ENCODE data around the gene ASCL1. TPM values are rescaled to one million over a fixed set of nuclear protein-coding genes. Genes with fewer than 3 reads are reported as not detected.

Gene ASCL1
- total RNA-seq, 1 donor from 2014 or later = 0.21 TPM

GRCh38 chr12:102939670-102940222 is 17.7 kb upstream of the ASCL1 start:
- no peaks in the 10 kb centered on the region for H3K36me3 ChIP-seq
- H3K4me3 ChIP-seq = no peak overlapping the region
- no peak for DNase-seq (ENCODE audit: low spot score)
- TF ChIP-seq EZH2 (IDR thresholded peaks at IDR 0.05) = no peak
- TF ChIP-seq, protein P1, sequence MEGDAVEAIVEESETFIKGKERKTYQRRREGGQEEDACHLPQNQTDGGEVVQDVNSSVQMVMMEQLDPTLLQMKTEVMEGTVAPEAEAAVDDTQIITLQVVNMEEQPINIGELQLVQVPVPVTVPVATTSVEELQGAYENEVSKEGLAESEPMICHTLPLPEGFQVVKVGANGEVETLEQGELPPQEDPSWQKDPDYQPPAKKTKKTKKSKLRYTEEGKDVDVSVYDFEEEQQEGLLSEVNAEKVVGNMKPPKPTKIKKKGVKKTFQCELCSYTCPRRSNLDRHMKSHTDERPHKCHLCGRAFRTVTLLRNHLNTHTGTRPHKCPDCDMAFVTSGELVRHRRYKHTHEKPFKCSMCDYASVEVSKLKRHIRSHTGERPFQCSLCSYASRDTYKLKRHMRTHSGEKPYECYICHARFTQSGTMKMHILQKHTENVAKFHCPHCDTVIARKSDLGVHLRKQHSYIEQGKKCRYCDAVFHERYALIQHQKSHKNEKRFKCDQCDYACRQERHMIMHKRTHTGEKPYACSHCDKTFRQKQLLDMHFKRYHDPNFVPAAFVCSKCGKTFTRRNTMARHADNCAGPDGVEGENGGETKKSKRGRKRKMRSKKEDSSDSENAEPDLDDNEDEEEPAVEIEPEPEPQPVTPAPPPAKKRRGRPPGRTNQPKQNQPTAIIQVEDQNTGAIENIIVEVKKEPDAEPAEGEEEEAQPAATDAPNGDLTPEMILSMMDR (IDR thresholded peaks at IDR 0.05) = peak; percentile 43
- no peaks in the 10 kb centered on the region for H3K4me1 Mint-ChIP-seq
- no peak overlapping the region for H3K9ac ChIP-seq
- H3K79me2 ChIP-seq (ENCODE audit: low read depth) = no peaks in the 10 kb centered on the region
- H3K4me3 Mint-ChIP-seq = no peak overlapping the region
- H3K4me2 ChIP-seq = no peak overlapping the region
- H4K20me1 ChIP-seq (ENCODE audit: low read depth) = no peaks in the 10 kb centered on the region
- H3K27ac ChIP-seq = no peak overlapping the region
- no peaks in the 10 kb centered on the region for H3K9me3 ChIP-seq (ENCODE audit: low read depth)
- H3K36me3 Mint-ChIP-seq = no peaks in the 10 kb centered on the region
- H3K4me1 ChIP-seq = no peaks in the 10 kb centered on the region
- peaks cover 6% of the 10 kb centered on the region for H3K27me3 ChIP-seq
- H3F3A ChIP-seq (ENCODE audit: low read depth) = no peaks in the 10 kb centered on the region
- peaks cover 7% of the 10 kb centered on the region for H3K27me3 Mint-ChIP-seq (ENCODE audit: insufficient read depth, low read depth)
- H3K27ac Mint-ChIP-seq = no peak overlapping the region
- H3K9me3 Mint-ChIP-seq = peaks cover 22% of the 10 kb centered on the region
- H2AFZ ChIP-seq (replicated peaks) = no peak overlapping the region

- Histone ChIP-seq H2AFZ (replicated peaks) (no peak overlapping the region), H3K79me2 (ENCODE audit: low read depth) (no peaks in the 10 kb centered on the region), H3K4me2 (no peak overlapping the region), H3K27ac (no peak overlapping the region), H3K4me3 (no peak overlapping the region), H3K9ac (no peak overlapping the region), H3K27me3 (peaks cover 51% of the 10 kb centered on the region), H3K4me1 (peaks cover 8% of the 10 kb centered on the region), H3K36me3 (no peaks in the 10 kb centered on the region), H4K20me1 (ENCODE audit: low read depth) (peaks cover 5% of the 10 kb centered on the region), H3K9me3 (ENCODE audit: low read depth) (no peaks in the 10 kb centered on the region), H3F3A (ENCODE audit: low read depth) (peaks cover 12% of the 10 kb centered on the region)
- Mint-ChIP-seq H3K27ac (no peak overlapping the region), H3K4me3 (no peak overlapping the region), H3K36me3 (no peaks in the 10 kb centered on the region), H3K9me3 (peaks cover 10% of the 10 kb centered on the region), H3K4me1 (peaks cover 16% of the 10 kb centered on the region), H3K27me3 (ENCODE audit: insufficient read depth, low read depth) (peaks cover 15% of the 10 kb centered on the region)
- TF ChIP-seq EZH2phosphoT487 (IDR thresholded peaks at IDR 0.05) (no peak), EZH2 (IDR thresholded peaks at IDR 0.05) (no peak)
- TF ChIP-seq, protein P1 (IDR thresholded peaks at IDR 0.05) = no peak
- no peak for DNase-seq (ENCODE audit: low spot score)
Observed at GRCh38 chr12:102946042-102946441, 11.4 kb upstream of the ASCL1 start.

GRCh38 chr12:102948941-102949352 is 8.5 kb upstream of the ASCL1 start:
- H3K4me3 Mint-ChIP-seq = no peak overlapping the region
- no peak overlapping the region for H3K4me3 ChIP-seq
- H4K20me1 ChIP-seq (ENCODE audit: low read depth) = peaks cover 5% of the 10 kb centered on the region
- H3K4me1 ChIP-seq = peaks cover 26% of the 10 kb centered on the region
- H3K27ac ChIP-seq = no peak overlapping the region
- no peak overlapping the region for H3K27ac Mint-ChIP-seq
- H3K79me2 ChIP-seq (ENCODE audit: low read depth) = no peaks in the 10 kb centered on the region
- peaks cover 78% of the 10 kb centered on the region for H3K27me3 ChIP-seq
- peaks cover 33% of the 10 kb centered on the region for H3K4me1 Mint-ChIP-seq
- no peaks in the 10 kb centered on the region for H3K36me3 Mint-ChIP-seq
- no peaks in the 10 kb centered on the region for H3K9me3 ChIP-seq (ENCODE audit: low read depth)
- TF ChIP-seq EZH2 (IDR thresholded peaks at IDR 0.05) (no peak), EZH2phosphoT487 (IDR thresholded peaks at IDR 0.05) (no peak)
- TF ChIP-seq, protein P1 (IDR thresholded peaks at IDR 0.05) = peak; percentile 92
- DNase-seq (ENCODE audit: low spot score) = peak; percentile 77
- no peak overlapping the region for H3K4me2 ChIP-seq
- H3K9me3 Mint-ChIP-seq = no peaks in the 10 kb centered on the region
- H3K27me3 Mint-ChIP-seq (ENCODE audit: insufficient read depth, low read depth) = peaks cover 25% of the 10 kb centered on the region
- no peaks in the 10 kb centered on the region for H3K36me3 ChIP-seq
- H3K9ac ChIP-seq = no peak overlapping the region
- peaks cover 15% of the 10 kb centered on the region for H3F3A ChIP-seq (ENCODE audit: low read depth)
- no peak overlapping the region for H2AFZ ChIP-seq (replicated peaks)

All from neural progenitor cell (in vitro differentiated cells).